ENCODE measurements around the gene KCNK6. TPM values are rescaled to one million over a fixed set of nuclear protein-coding genes. Genes with fewer than 3 reads are reported as not detected.

Gene KCNK6
- total and polyA plus RNA-seq, 2 donors (not counting 3 experiments of a cell fraction or from before 2014, with no cell fraction given) = 7.4 to 11.3 TPM

GRCh38 chr19:38288123-38288855 lies 31.4 kb upstream of the KCNK6 start:
- CTCF ChIA-PET = no interaction called here
- H3K79me2 ChIP-seq (ENCODE audit: control insufficient read depth, insufficient read depth, low read length) = no peaks in the 10 kb centered on the region
- no peak for DNase-seq (ENCODE audit: low read depth, low spot score)
- H3K4me2 ChIP-seq (ENCODE audit: insufficient read depth, low read length) = no peak overlapping the region
- dilution Hi-C loops (cut with MboI; ENCODE audit: extremely low pct_ligation_motif_present, low sequenced_read_pairs) (no loop called here), intact Hi-C loops (cut with micrococcal nuclease) (no loop called here)
- no peaks in the 10 kb centered on the region for H3K36me3 ChIP-seq (ENCODE audit: control insufficient read depth in 2 of 2, extremely low read depth in 1 of 2, insufficient read depth in 2 of 2, low read length in 2 of 2)
- H3K9ac ChIP-seq (replicated peaks; ENCODE audit: extremely low read depth, insufficient read depth, low read length) = no peak overlapping the region
- no peaks in the 10 kb centered on the region for H3K9me1 ChIP-seq (replicated peaks; ENCODE audit: control insufficient read depth, extremely low read depth, insufficient read depth, low read length)
- no peaks in the 10 kb centered on the region for H4K20me1 ChIP-seq (replicated peaks; ENCODE audit: control insufficient read depth, extremely low read depth, insufficient read depth, low read length)
- FAIRE-seq = no peak
- H3K4me1 ChIP-seq (ENCODE audit: control insufficient read depth, extremely low read depth, insufficient read depth, low read length) = peaks cover 3% of the 10 kb centered on the region
- no peak overlapping the region for H3K4me3 ChIP-seq (replicated peaks in 1 of 3; ENCODE audit: insufficient read depth in 1 of 3, low read depth in 1 of 3, low read length in 3 of 3)
- POLR2A ChIA-PET = interaction anchor here (0.5 kb wide), 1 partner anchor 65 kb away, joined by 5 read pairs; no protein-coding TSS in a partner anchor
- BruUV-seq (replicated peaks) = no TSS peak
- no peaks in the 10 kb centered on the region for H3K27me3 ChIP-seq (ENCODE audit: control insufficient read depth in 2 of 2, insufficient read depth in 2 of 2, low read length in 2 of 2)
- no peak overlapping the region for H2AFZ ChIP-seq (ENCODE audit: low read depth, low read length)
- H3K27ac ChIP-seq (ENCODE audit: insufficient read depth, low read depth, low read length) = no peak overlapping the region
- H3K9me3 ChIP-seq (replicated peaks; ENCODE audit: control insufficient read depth, insufficient read depth, low read length) = no peaks in the 10 kb centered on the region
- no peak for TF ChIP-seq FOS (IDR thresholded peaks at IDR 0.05; ENCODE audit: borderline replicate concordance, insufficient read depth, low read length)
- TF ChIP-seq MAX (IDR thresholded peaks at IDR 0.05; ENCODE audit: insufficient read depth, insufficient read length) = no peak
- no peak for TF ChIP-seq GATA2 (IDR thresholded peaks at IDR 0.05; ENCODE audit: insufficient read depth, insufficient read length, low read depth, low read length)
- no peak for TF ChIP-seq EZH2 (IDR thresholded peaks at IDR 0.05; ENCODE audit: borderline replicate concordance, low read depth, low read length, severe bottlenecking)
- TF ChIP-seq, protein P1, sequence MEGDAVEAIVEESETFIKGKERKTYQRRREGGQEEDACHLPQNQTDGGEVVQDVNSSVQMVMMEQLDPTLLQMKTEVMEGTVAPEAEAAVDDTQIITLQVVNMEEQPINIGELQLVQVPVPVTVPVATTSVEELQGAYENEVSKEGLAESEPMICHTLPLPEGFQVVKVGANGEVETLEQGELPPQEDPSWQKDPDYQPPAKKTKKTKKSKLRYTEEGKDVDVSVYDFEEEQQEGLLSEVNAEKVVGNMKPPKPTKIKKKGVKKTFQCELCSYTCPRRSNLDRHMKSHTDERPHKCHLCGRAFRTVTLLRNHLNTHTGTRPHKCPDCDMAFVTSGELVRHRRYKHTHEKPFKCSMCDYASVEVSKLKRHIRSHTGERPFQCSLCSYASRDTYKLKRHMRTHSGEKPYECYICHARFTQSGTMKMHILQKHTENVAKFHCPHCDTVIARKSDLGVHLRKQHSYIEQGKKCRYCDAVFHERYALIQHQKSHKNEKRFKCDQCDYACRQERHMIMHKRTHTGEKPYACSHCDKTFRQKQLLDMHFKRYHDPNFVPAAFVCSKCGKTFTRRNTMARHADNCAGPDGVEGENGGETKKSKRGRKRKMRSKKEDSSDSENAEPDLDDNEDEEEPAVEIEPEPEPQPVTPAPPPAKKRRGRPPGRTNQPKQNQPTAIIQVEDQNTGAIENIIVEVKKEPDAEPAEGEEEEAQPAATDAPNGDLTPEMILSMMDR (IDR thresholded peaks at IDR 0.05; ENCODE audit: extremely low read depth in 1 of 2, insufficient read depth in 1 of 2, low read depth in 1 of 2, low read length in 2 of 2) = no peak
- no peak for TF ChIP-seq MYC (IDR thresholded peaks at IDR 0.05; ENCODE audit: low read depth, low read length)
- TF ChIP-seq POLR2AphosphoS5 (IDR thresholded peaks at IDR 0.05; ENCODE audit: insufficient read depth, low read depth, low read length) = no peak
